Stimulated activated CD4-positive, alpha-beta T cell treated with anti-CD3 and anti-CD28 coated beads, Interleukin-4, amount 100 ng/mL, for 24 hours (primary cell): Measurements from ENCODE around the gene IGFBP5.

Experiments used
- DNase-seq: peaks from one replicate; pipeline ENCODE4 v3.0.0-alpha.2; 2020

Gene IGFBP5

GRCh38 chr2:216687111-216687510, 8.2 kb downstream of the IGFBP5 start:
- no peak for DNase-seq

- no peak for DNase-seq
These were observed 9.9 kb downstream of the IGFBP5 start for GRCh38 chr2:216685327-216685875.

- no peak for DNase-seq
These were observed 11.5 kb downstream of the IGFBP5 start for GRCh38 chr2:216683846-216684245.

DNA sequence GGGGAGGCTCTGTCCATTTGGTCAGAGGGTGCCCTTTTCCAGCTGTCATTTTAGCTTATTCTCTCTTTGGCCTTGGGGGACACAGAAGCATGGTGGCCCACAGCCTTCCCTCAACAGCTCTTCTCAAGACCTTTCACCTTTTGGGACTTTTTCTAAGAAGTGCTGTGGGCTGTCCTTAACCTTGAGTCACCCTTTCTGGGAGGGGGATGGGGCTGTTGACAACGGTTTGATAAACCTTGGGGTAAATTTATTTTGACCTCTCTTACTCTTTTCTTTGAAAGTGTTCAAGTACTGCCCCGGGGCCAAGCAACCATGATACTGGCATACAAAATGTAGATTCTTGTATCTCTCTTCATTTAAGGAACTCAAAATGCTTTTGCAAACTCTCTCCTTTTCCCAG, 13.7 kb downstream of the IGFBP5 start:
- no peak for DNase-seq

- no peak for DNase-seq
These were observed 14.3 kb downstream of the IGFBP5 start for GRCh38 chr2:216680951-216681629.

DNA sequence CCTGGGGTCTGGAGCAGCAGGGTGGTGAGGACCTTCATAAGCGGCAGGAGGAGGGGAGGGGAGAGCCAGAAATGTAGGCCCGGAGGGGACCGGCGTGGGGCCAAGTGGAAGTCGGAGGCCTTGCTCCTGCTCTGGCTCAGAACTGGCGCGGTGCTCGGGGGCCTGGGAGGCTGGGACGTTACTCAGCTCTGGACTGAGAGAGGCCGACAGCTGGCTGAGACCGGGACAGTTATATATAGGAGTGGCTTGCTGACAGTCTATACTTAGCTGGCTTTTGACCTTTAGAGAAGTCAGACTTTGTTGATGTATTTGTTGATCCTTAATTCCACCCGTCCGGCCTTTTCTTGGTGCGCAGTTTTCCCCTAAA, 15.7 kb downstream of the IGFBP5 start:
- no peak for DNase-seq

GRCh38 chr2:216678813-216679657, 16.3 kb downstream of the IGFBP5 start:
- DNase-seq = no peak

GRCh38 chr2:216678098-216678465, 17.3 kb downstream of the IGFBP5 start:
- DNase-seq = no peak

- no peak for DNase-seq
These were observed 17.8 kb downstream of the IGFBP5 start for GRCh38 chr2:216677439-216678097.

- no peak for DNase-seq
These were observed 18.7 kb downstream of the IGFBP5 start for GRCh38 chr2:216676630-216677029.

DNA sequence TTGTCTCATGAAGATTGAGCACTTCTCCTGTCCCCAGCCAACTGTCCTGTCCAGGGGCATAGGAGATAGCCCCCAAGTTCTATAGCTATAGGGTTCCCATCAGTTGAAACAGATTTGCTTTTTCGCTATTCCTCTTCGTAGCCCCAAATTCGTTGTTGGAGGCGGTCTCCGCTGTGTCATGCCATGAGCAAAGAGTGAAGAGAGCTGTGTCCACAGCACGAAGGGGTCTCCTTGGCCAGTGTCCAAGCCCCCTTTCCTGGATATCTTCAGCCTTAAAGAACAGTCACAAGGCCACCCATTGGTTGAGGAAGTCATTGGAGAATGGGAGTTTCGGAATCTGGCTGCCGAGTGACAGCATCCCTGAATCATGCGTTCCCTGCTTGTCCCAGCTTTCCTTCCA, 21.0 kb downstream of the IGFBP5 start:
- no peak for DNase-seq

GRCh38 chr2:216673609-216674008, 21.7 kb downstream of the IGFBP5 start:
- DNase-seq = no peak

- DNase-seq = no peak
These were observed 22.3 kb downstream of the IGFBP5 start for GRCh38 chr2:216673021-216673420.

DNA sequence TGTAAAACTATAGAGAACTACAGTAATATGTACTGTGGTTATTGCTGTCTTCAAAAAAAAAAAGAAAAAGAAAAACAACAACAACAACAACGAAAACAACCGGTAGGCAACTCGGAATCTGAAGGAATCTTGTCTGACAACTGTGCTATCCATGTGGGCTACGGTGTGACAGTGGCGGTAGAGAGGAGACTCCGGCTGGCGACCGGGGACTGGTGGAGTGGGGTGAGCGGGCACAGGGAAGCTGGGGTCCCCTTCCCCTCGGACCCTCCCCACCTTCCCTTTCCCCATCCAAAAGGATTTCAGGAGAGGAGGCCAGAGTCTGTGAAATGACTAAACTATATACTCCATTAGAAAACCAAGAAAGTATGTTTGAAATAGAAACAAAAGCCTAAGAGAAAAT, 22.9 kb downstream of the IGFBP5 start:
- no peak for DNase-seq

DNA sequence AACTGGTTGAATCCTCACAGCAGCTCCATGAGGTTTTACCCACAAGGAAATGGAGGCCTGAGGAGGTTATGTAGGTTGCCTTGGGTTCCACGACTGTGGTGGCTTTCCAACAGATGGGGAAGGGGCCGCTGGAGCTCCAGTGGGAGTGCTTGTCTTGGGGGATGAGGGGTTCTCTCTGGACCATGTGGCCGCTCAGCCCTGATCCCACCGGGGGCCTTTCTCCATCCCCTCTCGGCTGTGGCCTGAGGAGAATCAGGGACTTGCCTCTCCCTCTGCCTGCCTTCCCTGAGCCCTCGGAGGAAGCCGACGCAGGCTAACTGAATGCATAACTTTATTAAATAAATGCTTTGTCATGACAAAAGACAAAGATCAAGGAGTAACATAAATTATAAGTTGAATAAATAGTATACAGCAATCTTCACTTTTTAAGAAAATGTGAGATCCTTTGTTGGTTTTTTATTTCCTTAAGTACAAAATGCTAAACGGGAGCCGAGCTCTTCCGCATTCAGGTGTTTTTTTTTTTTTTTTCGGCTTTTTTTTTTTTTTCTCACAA, 23.5 kb downstream of the IGFBP5 start:
- DNase-seq = no peak

- DNase-seq = no peak
These were observed 24.3 kb downstream of the IGFBP5 start for GRCh38 chr2:216671081-216671411.

GRCh38 chr2:216670266-216671080, 24.9 kb downstream of the IGFBP5 start:
- no peak for DNase-seq

DNA sequence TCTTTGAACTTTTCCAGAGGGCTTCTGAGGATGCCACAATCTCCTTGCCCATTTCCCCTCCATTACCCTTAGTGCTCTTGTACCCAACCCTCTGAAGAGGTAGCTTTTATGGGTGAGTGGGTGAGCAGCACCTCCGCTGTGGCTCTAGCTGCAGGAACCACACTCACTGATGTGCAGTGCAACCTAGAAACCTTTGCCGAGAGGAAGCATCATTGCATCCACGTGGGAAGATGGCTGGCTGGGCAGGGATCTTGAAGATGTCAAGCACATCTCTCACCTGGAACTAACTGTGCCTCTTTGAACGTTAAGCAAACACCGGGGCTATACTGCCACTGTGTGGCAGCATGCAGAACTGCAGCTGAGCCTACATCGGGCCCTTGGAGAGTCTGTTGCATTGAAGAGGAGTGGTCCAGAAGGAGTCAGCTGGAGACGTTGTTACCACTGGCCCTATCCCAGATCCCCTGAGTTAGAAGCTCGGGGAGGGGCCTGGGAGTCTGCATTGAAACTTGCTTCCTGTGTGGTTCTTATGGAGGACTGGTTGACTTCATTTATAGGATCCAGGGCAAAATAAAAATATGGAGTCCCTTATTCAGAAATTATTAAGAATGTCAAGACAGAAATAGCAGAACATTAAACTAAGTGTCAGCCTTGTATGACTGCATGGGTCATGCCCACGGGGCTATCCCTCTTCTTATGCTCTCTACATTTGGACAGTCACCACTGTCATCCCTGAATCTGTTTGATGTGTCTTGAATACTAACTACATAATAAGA, 28.7 kb downstream of the IGFBP5 start:
- peak; percentile 62 for DNase-seq

DNA sequence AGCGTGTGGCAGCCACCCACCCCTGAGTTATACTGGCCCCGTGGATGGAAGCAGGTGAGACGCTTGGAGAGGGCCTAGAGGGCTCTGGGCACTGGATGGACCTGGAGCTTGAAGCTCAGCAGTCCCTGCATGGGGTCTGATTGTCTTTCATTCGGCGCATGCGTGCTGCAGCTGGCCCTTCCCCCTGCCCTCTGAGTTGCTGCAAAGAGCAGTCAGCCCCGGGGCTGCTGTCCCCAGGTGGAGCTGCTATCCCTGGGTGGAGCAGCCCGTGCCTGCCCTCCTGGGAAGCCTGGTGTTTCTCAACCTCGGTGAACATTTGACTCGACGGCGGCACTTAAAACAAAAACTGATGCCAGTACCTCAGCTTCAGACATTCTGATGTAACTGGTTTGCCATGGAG, 29.6 kb downstream of the IGFBP5 start:
- DNase-seq = no peak

DNA sequence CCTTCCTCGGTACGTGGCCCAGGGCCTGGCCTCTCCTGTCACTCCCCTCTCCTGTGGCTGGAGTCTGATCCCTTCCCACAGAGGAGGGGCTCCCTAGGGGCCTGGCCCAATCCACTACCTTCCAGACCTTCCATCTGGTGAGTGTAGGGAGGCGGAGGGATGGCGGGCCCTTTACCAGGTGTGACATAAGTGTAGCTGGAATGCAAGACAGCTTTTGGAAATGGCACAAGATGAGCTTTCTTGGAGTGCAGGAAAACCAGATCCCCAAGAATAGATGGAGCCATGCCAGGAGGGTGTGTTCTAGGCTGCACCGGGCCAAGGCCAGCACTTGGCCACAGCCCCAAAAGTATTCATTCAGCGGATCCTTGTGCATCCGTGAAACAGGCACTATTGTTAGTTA, 30.1 kb downstream of the IGFBP5 start:
- DNase-seq = no peak

DNA sequence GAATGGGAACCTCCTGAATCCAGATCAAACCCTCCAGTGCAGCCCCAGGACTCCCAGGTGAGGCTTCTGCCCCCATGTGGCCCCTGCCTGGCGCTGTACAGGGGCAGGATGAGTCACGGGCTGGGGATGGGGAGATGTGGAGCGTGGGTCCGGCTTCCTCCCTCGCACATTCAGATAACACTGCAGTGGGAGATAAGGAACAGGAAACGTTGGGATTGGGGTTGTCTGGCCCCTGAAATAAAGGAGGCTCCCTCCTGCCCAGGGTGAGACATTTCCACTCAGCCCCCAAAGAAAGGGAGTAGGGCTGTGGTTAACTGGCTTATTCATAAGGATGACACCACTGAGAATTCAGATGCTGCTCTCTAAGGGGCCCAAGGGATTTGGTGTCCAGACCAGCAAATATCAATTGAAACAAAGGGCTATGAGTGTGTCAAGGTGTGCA, 30.7 kb downstream of the IGFBP5 start:
- no peak for DNase-seq

- DNase-seq = no peak
These were observed 31.5 kb downstream of the IGFBP5 start for GRCh38 chr2:216663846-216664245.
